Measurements from ENCODE around the gene SNRPA1.
"Not testable (repeated sequence)": the region's sequence is repeated elsewhere in the genome, so short reads cannot be mapped to it uniquely, and the experiment has no call there.

SNRPA1 gene

GRCh38 chr15:101288905-101289513, 6.0 kb downstream of the SNRPA1 start:
- DNase-seq: no peak

GRCh38 chr15:101287342-101287741, 7.7 kb downstream of the SNRPA1 start:
- not testable (repeated sequence) for DNase-seq

- no peak for DNase-seq
These were observed 8.5 kb downstream of the SNRPA1 start for GRCh38 chr15:101286471-101287114.

GRCh38 chr15:101283931-101284330, 11.1 kb downstream of the SNRPA1 start:
- no peak for DNase-seq

- DNase-seq: no peak
These were observed 15.0 kb downstream of the SNRPA1 start for GRCh38 chr15:101280007-101280406.

GRCh38 chr15:101277943-101278564, 17.0 kb downstream of the SNRPA1 start:
- DNase-seq: no peak

GRCh38 chr15:101277038-101277822, 17.8 kb downstream of the SNRPA1 start, which contains the start of gene SELENOS:
TSS of gene SELENOS (minus strand) at chr15:101277485. CDS start at chr15:101277417, 68 bp downstream.
- peak; percentile 26 for DNase-seq

GRCh38 chr15:101276501-101277037, 18.5 kb downstream of the SNRPA1 start:
- peak; percentile 2 for DNase-seq

GRCh38 chr15:101275018-101275417, 20.0 kb downstream of the SNRPA1 start:
- no peak for DNase-seq

- no peak for DNase-seq
These were observed 21.5 kb downstream of the SNRPA1 start for GRCh38 chr15:101273534-101273933.

- no peak for DNase-seq
These were observed 22.5 kb downstream of the SNRPA1 start for GRCh38 chr15:101272584-101272983.

GRCh38 chr15:101269479-101270223, 25.4 kb downstream of the SNRPA1 start:
- no peak for DNase-seq

GRCh38 chr15:101267320-101268104, 27.5 kb downstream of the SNRPA1 start:
- no peak for DNase-seq

- no peak for DNase-seq
These were observed 28.3 kb downstream of the SNRPA1 start for GRCh38 chr15:101266787-101267186.

- DNase-seq: no peak
These were observed 29.0 kb downstream of the SNRPA1 start for GRCh38 chr15:101266034-101266433.

GRCh38 chr15:101264911-101265641, 30.0 kb downstream of the SNRPA1 start:
- no peak for DNase-seq

- no peak for DNase-seq
These were observed 31.0 kb downstream of the SNRPA1 start for GRCh38 chr15:101264011-101264410.

- DNase-seq: no peak
These were observed 32.5 kb downstream of the SNRPA1 start for GRCh38 chr15:101262551-101262950.

- no peak for DNase-seq
These were observed 36.6 kb downstream of the SNRPA1 start for GRCh38 chr15:101258238-101259144.

GRCh38 chr15:101256757-101257156, 38.3 kb downstream of the SNRPA1 start:
- DNase-seq: no peak
